Cardiac fibroblast (primary cell): ENCODE results near the gene PRM3.

Experiments used
- DNase-seq, 2 donors: peaks; one replicate each; pipeline versions ENCODE4 v3.0.0 to v3.0.0-alpha.2; 2010; ENCODE audit warnings: low read depth in 2 of 2
- H3K4me3 ChIP-seq, 2 donors: replicated peaks in 1 of 2; 1 replicate in 1 of 2; 2 replicates in 1 of 2; pipeline ENCODE4 v1.5.1; 2011; ENCODE audit warnings: low read depth in 2 of 2, low read length in 2 of 2, mild to moderate bottlenecking in 2 of 2, moderate library complexity in 1 of 2
- CTCF ChIP-seq: IDR thresholded peaks from one replicate; pipeline ENCODE4 v1.5.1; 2011; ENCODE audit warnings: low read depth, mild to moderate bottlenecking, low read length, inconsistent platforms

Gene PRM3

GRCh38 chr16:11234884-11235702, 38.3 kb downstream of the PRM3 start:
- no peak overlapping the region for H3K4me3 ChIP-seq
- DNase-seq: peak in 1 of 2 donors; percentile 13
- TF ChIP-seq CTCF: no peak

GRCh38 chr16:11233727-11234376, 39.6 kb downstream of the PRM3 start:
- no peak for TF ChIP-seq CTCF
- DNase-seq: no peak
- H3K4me3 ChIP-seq: no peak overlapping the region

GRCh38 chr16:11232852-11233726, 40.3 kb downstream of the PRM3 start:
- TF ChIP-seq CTCF: no peak
- DNase-seq: no peak

GRCh38 chr16:11232302-11232851, 41.1 kb downstream of the PRM3 start:
- no peak for TF ChIP-seq CTCF
- no peak overlapping the region for H3K4me3 ChIP-seq
- DNase-seq: no peak

More at GRCh38 chr16:11232852-11233726, 40.3 kb downstream of the PRM3 start:
- no peak overlapping the region for H3K4me3 ChIP-seq

- H3K4me3 ChIP-seq: no peak overlapping the region
- no peak for DNase-seq
- no peak for TF ChIP-seq CTCF
Measured at GRCh38 chr16:11231367-11231970, 42.0 kb downstream of the PRM3 start.

DNA sequence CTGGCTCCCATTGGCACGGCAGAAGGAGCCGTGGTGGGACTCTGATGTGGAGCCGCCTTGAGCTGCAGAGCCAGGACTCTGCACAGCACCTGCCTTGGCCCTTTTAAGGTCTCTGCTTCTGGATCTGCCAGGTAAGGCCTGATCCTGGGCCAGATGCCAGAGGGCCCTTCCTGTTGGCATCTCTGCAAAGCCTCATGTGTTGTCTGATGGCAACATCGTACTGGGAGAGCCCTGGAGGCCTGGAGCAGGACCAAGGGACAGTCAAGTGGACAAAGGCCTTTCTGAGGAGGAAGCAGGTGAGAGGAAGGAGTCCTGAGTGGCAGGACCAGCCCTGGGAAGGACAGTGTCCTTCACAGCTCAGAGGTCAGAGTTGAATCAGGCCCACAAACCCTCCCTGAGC, 43.5 kb downstream of the PRM3 start:
- H3K4me3 ChIP-seq: no peak overlapping the region
- DNase-seq: no peak
- TF ChIP-seq CTCF: no peak
